Right atrium auricular region (tissue), 2 donors: Measurements from ENCODE around the gene MAPK8IP1. TPM values are rescaled to one million over a fixed set of nuclear protein-coding genes. Genes with fewer than 3 reads are reported as not detected.
"Not testable (repeated sequence)": the region's sequence is repeated elsewhere in the genome, so short reads cannot be mapped to it uniquely, and the experiment has no call there.

ENCODE experiments used
- DNase-seq: peaks from one replicate; pipeline ENCODE4 v3.0.0-alpha.2; 2019; ENCODE audit warnings: low spot score
- H3K27ac ChIP-seq, 2 donors: fragments of 200-600 bp; sonication (generic); 1 replicate in 1 of 2; 2 replicates in 1 of 2; pipeline ENCODE4 v1.5.1; 2016 to 2019
- H3K27me3 ChIP-seq, 2 donors: fragments of 200-600 bp; sonication (generic); one replicate each; pipeline versions ENCODE4 v1.5.1 to v1.6.0; 2017 to 2019
- H3K36me3 ChIP-seq: fragments of 200-600 bp; sonication (generic); one replicate; pipeline ENCODE4 v1.5.1; 2016
- H3K4me1 ChIP-seq, 2 donors: fragments of 200-600 bp; sonication (generic); one replicate each; pipeline versions ENCODE4 v1.5.1 to v1.6.0; 2017 to 2019
- H3K4me3 ChIP-seq, 2 donors: fragments of 200-600 bp; sonication (generic); 1 replicate in 1 of 2; 2 replicates in 1 of 2; pipeline ENCODE4 v1.5.1; 2017 to 2019; ENCODE audit warnings: mild to moderate bottlenecking in 1 of 2, moderate library complexity in 1 of 2
- H3K9me3 ChIP-seq, 2 donors: fragments of 200-600 bp; sonication (generic); one replicate each; pipeline ENCODE4 v1.5.1; 2019
- CTCF ChIP-seq, 2 donors: fragments of 200-600 bp; sonication (generic); IDR thresholded peaks; one replicate each; pipeline ENCODE4 v1.5.1; 2019; ENCODE audit warnings: antibody characterized with exemption in 2 of 2
- total RNA-seq, 2 donors: library from RNA; depleted of rRNA; stranded (reverse); fragments of >200 nt; gene quantifications; one replicate each; pipeline ENCODE4 v1.1.0, GENCODE V29; 2016

Gene MAPK8IP1
- total RNA-seq, 2 donors from 2014 or later, result 7.3 to 8.9 TPM

GRCh38 chr11:45904309-45904915 lies 19.0 kb downstream of the MAPK8IP1 start:
- no peak overlapping the region for H3K4me3 ChIP-seq

GRCh38 chr11:45905095-45905494 lies 19.6 kb downstream of the MAPK8IP1 start:
- Histone ChIP-seq H3K4me3 (no peak overlapping the region), H3K27ac (no peak overlapping the region), H3K9me3 (no peaks in the 10 kb centered on the region), H3K27me3 (no peaks in the 10 kb centered on the region), H3K4me1 (peaks cover 0 to 13% of the 10 kb centered on the region in 2 donors), H3K36me3 (peaks cover 6% of the 10 kb centered on the region)
- no peak for DNase-seq
- TF ChIP-seq CTCF (IDR thresholded peaks at IDR 0.05), result no peak

More at GRCh38 chr11:45904309-45904915, 19.0 kb downstream of the MAPK8IP1 start:
- H3K9me3 ChIP-seq, result no peaks in the 10 kb centered on the region
- peaks cover 0 to 17% of the 10 kb centered on the region in 2 donors for H3K4me1 ChIP-seq
- no peak for DNase-seq
- peaks cover under 1% of the 10 kb centered on the region for H3K36me3 ChIP-seq
- no peak for TF ChIP-seq CTCF (IDR thresholded peaks at IDR 0.05)
- no peaks in the 10 kb centered on the region for H3K27me3 ChIP-seq
- no peak overlapping the region for H3K27ac ChIP-seq

- not testable (repeated sequence) for H3K4me1 ChIP-seq, DNase-seq, H3K9me3 ChIP-seq, H3K4me3 ChIP-seq, H3K27ac ChIP-seq, H3K27me3 ChIP-seq
- H3K36me3 ChIP-seq, result peaks cover 11% of the 10 kb centered on the region
Observed at GRCh38 chr11:45905576-45905975, 20.1 kb downstream of the MAPK8IP1 start.

GRCh38 chr11:45906096-45906682 lies 20.7 kb downstream of the MAPK8IP1 start:
- no peak for TF ChIP-seq CTCF (IDR thresholded peaks at IDR 0.05)
- H3K9me3 ChIP-seq, result no peaks in the 10 kb centered on the region
- H3K36me3 ChIP-seq, result peaks cover 17% of the 10 kb centered on the region
- peaks cover 0 to 3% of the 10 kb centered on the region in 2 donors for H3K4me1 ChIP-seq
- no peak overlapping the region for H3K27ac ChIP-seq
- no peaks in the 10 kb centered on the region for H3K27me3 ChIP-seq
- DNase-seq, result no peak
- no peak overlapping the region for H3K4me3 ChIP-seq

- no peak within 1 kb of the TSS for H3K4me3 ChIP-seq
- H3K9me3 ChIP-seq, result no peaks in the 10 kb centered on the region
- no peak for TF ChIP-seq CTCF (IDR thresholded peaks at IDR 0.05)
- no peak within 1 kb of the TSS for H3K27ac ChIP-seq
- no peaks in the 10 kb centered on the region for H3K27me3 ChIP-seq
- H3K4me1 ChIP-seq, result no peaks in the 10 kb centered on the region
- H3K36me3 ChIP-seq, result peaks cover 24% of the 10 kb centered on the region
- no peak for DNase-seq
Observed at GRCh38 chr11:45906965-45907611, 21.6 kb downstream of the MAPK8IP1 start, which contains the start of gene FREY1. TSS of gene FREY1 (minus strand) at chr11:45907271. CDS start at chr11:45907245, 26 bp downstream.

GRCh38 chr11:45907911-45908370 lies 22.5 kb downstream of the MAPK8IP1 start:
- Histone ChIP-seq H3K9me3 (no peaks in the 10 kb centered on the region), H3K27ac (no peak overlapping the region), H3K4me1 (no peaks in the 10 kb centered on the region), H3K27me3 (no peaks in the 10 kb centered on the region), H3K36me3 (peaks cover 32% of the 10 kb centered on the region), H3K4me3 (no peak overlapping the region)
- no peak for TF ChIP-seq CTCF (IDR thresholded peaks at IDR 0.05)
- DNase-seq, result peak; percentile 63
